K562 (cell line): ENCODE results near the gene LRRC51.
"Not testable (repeated sequence)": the region's sequence is repeated elsewhere in the genome, so short reads cannot be mapped to it uniquely, and the experiment has no call there.

Experiments
- JUN ChIP-seq, 2 experiments: sonication (generic) in 1 of 2; formaldehyde crosslinking in 1 of 2; IDR thresholded peaks; 2 replicates each; pipeline versions ENCODE4 v1.6.1 to v1.8.0; 2012 to 2022; ENCODE audit warnings: borderline replicate concordance in 2 of 2, mild to moderate bottlenecking in 2 of 2, improper control_type of control experiment in 1 of 2, low read depth in 1 of 2, low read length in 1 of 2, missing genetic modification reagents in 1 of 2
- MAFF ChIP-seq: IDR thresholded peaks from 2 replicates; pipeline ENCODE4 v1.6.1; 2012; ENCODE audit warnings: low read length, improper control_type of control experiment
- TF ChIP-seq, protein P1 (sequence below), 3 experiments: IDR thresholded peaks in 2 of 3; conservative IDR thresholded peaks in 1 of 3; 2 replicates each; pipeline ENCODE4 v1.5.1; 2011 to 2012; ENCODE audit warnings: low read length in 3 of 3, mild to moderate bottlenecking in 3 of 3, control low read depth in 2 of 3, improper control_type of control experiment in 1 of 3, inconsistent platforms in 1 of 3, low read depth in 1 of 3, mixed read lengths in 1 of 3, moderate library complexity in 1 of 3; ENCODE audit not compliant: insufficient read depth in 2 of 3
- TF ChIP-seq, protein P2 (sequence below): IDR thresholded peaks from 3 replicates; pipeline ENCODE4 v1.6.1; 2011; ENCODE audit warnings: borderline replicate concordance, mild to moderate bottlenecking, moderate library complexity; ENCODE audit not compliant: insufficient read length; ENCODE audit errors: extremely low read depth
- TF ChIP-seq, protein P3 (sequence below), 2 experiments: fragments of 450-650 bp in 1 of 2; sonication (generic) in 1 of 2; formaldehyde crosslinking; conservative IDR thresholded peaks; 2 replicates each; pipeline versions ENCODE4 v1.4.0 to v1.8.1; 2020 to 2022; ENCODE audit warnings: mild to moderate bottlenecking in 1 of 2, missing genetic modification reagents in 1 of 2
- TF ChIP-seq, protein P4 (sequence below): sonication (generic); formaldehyde crosslinking; IDR thresholded peaks from 2 replicates; pipeline ENCODE4 v1.8.1; 2023; ENCODE audit warnings: mild to moderate bottlenecking, missing genetic modification reagents
- TF ChIP-seq, protein P5 (sequence below), 2 experiments: fragments of 450-650 bp; formaldehyde crosslinking in 1 of 2; IDR thresholded peaks; 2 replicates each; pipeline versions ENCODE4 v1.4.0 to v1.6.1; 2014 to 2020; ENCODE audit warnings: mild to moderate bottlenecking in 2 of 2, borderline replicate concordance in 1 of 2, low read depth in 1 of 2

DNA sequence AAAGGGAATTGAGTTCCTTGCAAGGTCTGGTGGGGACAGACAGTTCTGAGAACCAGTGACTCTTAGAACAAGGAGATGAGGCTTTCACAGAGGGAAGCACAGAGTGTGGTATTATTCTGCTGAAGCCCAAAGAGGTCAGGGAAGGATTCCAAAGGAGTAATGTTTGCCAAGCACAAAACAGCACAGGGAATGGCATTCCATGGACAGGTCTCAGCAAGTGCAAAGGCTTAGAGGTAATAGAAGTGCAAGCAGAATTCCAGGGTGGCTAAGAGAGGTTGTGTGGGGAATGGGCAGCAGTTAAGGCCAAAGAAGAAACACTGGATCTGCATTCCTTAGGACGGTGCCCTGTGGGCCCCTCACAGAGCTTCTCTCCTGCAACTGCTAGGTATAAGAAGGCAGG, 61.4 kb downstream of the LRRC51 start:
- TF ChIP-seq, protein P1, sequence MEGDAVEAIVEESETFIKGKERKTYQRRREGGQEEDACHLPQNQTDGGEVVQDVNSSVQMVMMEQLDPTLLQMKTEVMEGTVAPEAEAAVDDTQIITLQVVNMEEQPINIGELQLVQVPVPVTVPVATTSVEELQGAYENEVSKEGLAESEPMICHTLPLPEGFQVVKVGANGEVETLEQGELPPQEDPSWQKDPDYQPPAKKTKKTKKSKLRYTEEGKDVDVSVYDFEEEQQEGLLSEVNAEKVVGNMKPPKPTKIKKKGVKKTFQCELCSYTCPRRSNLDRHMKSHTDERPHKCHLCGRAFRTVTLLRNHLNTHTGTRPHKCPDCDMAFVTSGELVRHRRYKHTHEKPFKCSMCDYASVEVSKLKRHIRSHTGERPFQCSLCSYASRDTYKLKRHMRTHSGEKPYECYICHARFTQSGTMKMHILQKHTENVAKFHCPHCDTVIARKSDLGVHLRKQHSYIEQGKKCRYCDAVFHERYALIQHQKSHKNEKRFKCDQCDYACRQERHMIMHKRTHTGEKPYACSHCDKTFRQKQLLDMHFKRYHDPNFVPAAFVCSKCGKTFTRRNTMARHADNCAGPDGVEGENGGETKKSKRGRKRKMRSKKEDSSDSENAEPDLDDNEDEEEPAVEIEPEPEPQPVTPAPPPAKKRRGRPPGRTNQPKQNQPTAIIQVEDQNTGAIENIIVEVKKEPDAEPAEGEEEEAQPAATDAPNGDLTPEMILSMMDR (IDR thresholded peaks at IDR 0.05 in 2 of 3, conservative IDR thresholded peaks at IDR 0.05 in 1 of 3; ENCODE audit: insufficient read depth in 2 of 3, low read depth in 1 of 3, low read length in 3 of 3): not testable (repeated sequence)
- TF ChIP-seq, protein P2, sequence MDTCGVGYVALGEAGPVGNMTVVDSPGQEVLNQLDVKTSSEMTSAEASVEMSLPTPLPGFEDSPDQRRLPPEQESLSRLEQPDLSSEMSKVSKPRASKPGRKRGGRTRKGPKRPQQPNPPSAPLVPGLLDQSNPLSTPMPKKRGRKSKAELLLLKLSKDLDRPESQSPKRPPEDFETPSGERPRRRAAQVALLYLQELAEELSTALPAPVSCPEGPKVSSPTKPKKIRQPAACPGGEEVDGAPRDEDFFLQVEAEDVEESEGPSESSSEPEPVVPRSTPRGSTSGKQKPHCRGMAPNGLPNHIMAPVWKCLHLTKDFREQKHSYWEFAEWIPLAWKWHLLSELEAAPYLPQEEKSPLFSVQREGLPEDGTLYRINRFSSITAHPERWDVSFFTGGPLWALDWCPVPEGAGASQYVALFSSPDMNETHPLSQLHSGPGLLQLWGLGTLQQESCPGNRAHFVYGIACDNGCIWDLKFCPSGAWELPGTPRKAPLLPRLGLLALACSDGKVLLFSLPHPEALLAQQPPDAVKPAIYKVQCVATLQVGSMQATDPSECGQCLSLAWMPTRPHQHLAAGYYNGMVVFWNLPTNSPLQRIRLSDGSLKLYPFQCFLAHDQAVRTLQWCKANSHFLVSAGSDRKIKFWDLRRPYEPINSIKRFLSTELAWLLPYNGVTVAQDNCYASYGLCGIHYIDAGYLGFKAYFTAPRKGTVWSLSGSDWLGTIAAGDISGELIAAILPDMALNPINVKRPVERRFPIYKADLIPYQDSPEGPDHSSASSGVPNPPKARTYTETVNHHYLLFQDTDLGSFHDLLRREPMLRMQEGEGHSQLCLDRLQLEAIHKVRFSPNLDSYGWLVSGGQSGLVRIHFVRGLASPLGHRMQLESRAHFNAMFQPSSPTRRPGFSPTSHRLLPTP: not testable (repeated sequence)
- TF ChIP-seq, protein P3, sequence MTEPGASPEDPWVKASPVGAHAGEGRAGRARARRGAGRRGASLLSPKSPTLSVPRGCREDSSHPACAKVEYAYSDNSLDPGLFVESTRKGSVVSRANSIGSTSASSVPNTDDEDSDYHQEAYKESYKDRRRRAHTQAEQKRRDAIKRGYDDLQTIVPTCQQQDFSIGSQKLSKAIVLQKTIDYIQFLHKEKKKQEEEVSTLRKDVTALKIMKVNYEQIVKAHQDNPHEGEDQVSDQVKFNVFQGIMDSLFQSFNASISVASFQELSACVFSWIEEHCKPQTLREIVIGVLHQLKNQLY (CRISPR knock-in tag; conservative IDR thresholded peaks at IDR 0.05): not testable (repeated sequence)
- TF ChIP-seq JUN (IDR thresholded peaks at IDR 0.05; ENCODE audit: borderline replicate concordance, low read depth, low read length); JUN (CRISPR knock-in tag; IDR thresholded peaks at IDR 0.05; ENCODE audit: borderline replicate concordance); MAFF: not testable (repeated sequence)
- TF ChIP-seq, protein P4, sequence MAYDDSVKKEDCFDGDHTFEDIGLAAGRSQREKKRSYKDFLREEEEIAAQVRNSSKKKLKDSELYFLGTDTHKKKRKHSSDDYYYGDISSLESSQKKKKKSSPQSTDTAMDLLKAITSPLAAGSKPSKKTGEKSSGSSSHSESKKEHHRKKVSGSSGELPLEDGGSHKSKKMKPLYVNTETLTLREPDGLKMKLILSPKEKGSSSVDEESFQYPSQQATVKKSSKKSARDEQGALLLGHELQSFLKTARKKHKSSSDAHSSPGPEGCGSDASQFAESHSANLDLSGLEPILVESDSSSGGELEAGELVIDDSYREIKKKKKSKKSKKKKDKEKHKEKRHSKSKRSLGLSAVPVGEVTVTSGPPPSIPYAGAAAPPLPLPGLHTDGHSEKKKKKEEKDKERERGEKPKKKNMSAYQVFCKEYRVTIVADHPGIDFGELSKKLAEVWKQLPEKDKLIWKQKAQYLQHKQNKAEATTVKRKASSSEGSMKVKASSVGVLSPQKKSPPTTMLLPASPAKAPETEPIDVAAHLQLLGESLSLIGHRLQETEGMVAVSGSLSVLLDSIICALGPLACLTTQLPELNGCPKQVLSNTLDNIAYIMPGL: not testable (repeated sequence)
- TF ChIP-seq, protein P5, sequence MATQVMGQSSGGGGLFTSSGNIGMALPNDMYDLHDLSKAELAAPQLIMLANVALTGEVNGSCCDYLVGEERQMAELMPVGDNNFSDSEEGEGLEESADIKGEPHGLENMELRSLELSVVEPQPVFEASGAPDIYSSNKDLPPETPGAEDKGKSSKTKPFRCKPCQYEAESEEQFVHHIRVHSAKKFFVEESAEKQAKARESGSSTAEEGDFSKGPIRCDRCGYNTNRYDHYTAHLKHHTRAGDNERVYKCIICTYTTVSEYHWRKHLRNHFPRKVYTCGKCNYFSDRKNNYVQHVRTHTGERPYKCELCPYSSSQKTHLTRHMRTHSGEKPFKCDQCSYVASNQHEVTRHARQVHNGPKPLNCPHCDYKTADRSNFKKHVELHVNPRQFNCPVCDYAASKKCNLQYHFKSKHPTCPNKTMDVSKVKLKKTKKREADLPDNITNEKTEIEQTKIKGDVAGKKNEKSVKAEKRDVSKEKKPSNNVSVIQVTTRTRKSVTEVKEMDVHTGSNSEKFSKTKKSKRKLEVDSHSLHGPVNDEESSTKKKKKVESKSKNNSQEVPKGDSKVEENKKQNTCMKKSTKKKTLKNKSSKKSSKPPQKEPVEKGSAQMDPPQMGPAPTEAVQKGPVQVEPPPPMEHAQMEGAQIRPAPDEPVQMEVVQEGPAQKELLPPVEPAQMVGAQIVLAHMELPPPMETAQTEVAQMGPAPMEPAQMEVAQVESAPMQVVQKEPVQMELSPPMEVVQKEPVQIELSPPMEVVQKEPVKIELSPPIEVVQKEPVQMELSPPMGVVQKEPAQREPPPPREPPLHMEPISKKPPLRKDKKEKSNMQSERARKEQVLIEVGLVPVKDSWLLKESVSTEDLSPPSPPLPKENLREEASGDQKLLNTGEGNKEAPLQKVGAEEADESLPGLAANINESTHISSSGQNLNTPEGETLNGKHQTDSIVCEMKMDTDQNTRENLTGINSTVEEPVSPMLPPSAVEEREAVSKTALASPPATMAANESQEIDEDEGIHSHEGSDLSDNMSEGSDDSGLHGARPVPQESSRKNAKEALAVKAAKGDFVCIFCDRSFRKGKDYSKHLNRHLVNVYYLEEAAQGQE (IDR thresholded peaks at IDR 0.05; ENCODE audit: borderline replicate concordance): not testable (repeated sequence)
- TF ChIP-seq, protein P5 (CRISPR knock-in tag; IDR thresholded peaks at IDR 0.05; ENCODE audit: low read depth): not testable (repeated sequence)
